Cardiac septum (tissue), 1 donor: ENCODE measurements around the gene PUSL1. TPM values are rescaled to one million over a fixed set of nuclear protein-coding genes. Genes with fewer than 3 reads are reported as not detected.

Experiments
- DNase-seq: peaks from one replicate; pipeline ENCODE4 v3.0.0-alpha.2; 2020; ENCODE audit warnings: low spot score
- intact Hi-C: fragments of 100-400 bp; cut with DNase I; formaldehyde crosslinking; loops from one replicate; pipeline ENCODE4 v1.14.0; 2022
- long read RNA-seq: library from polyadenylated mRNA; unstranded; transcript quantifications from one replicate; pipeline ENCODE4 v2.0.0, GENCODE V29; 2021
- total RNA-seq: library from RNA; stranded (reverse); fragmentation: NEBNext Ultra II Directional; extraction: Animal tissue kit (Norgen Biotek cat#: 25700); gene quantifications from one replicate; pipeline ENCODE4 v1.2.1, GENCODE V29; 2021
- donor health status: DM: no; HTN: no; CAD: no.

PUSL1 gene
- 10.5 TPM for total RNA-seq
- long read RNA-seq, transcript PUSL1-201 (8 exons, 1,287 nt), result major isoform, 8 of 15 reads
- long read RNA-seq, partial matches to known transcripts, result 4 of 15 reads
- long read RNA-seq, other reads (novel, unspliced or antisense), result 3 of 15 reads

GRCh38 chr1:1307923-1308755, at the start of gene PUSL1, which contains the start of gene ACAP3:
Gene PUSL1 (plus strand): TSS chr1:1308597. CDS start chr1:1308644, 47 bp downstream.
Gene ACAP3 (minus strand): TSS chr1:1307930. CDS start chr1:1307815, 115 bp downstream.
- DNase-seq, result peak; percentile 93
- intact Hi-C loops, result loop anchor here (2.0 kb wide), 1 partner anchor 41 kb away; the partner anchor contains the start of gene DVL1

- DNase-seq, result no peak
- intact Hi-C loops, result no loop called here
Measured at GRCh38 chr1:1259119-1259488, 49.3 kb upstream of the PUSL1 start.

- intact Hi-C loops, result no loop called here
- no peak for DNase-seq
Measured at GRCh38 chr1:1259540-1259939, 48.9 kb upstream of the PUSL1 start.

- DNase-seq, result no peak
- intact Hi-C loops, result no loop called here
Measured at GRCh38 chr1:1259951-1260600, 48.3 kb upstream of the PUSL1 start.

- intact Hi-C loops, result no loop called here
- DNase-seq, result no peak
Measured at GRCh38 chr1:1260843-1261560, 47.4 kb upstream of the PUSL1 start.

- intact Hi-C loops, result no loop called here
- no peak for DNase-seq
Measured at GRCh38 chr1:1262071-1262470, 46.3 kb upstream of the PUSL1 start.

GRCh38 chr1:1262758-1263157, 45.6 kb upstream of the PUSL1 start:
- no peak for DNase-seq
- intact Hi-C loops, result no loop called here

- no peak for DNase-seq
- intact Hi-C loops, result no loop called here
Measured at GRCh38 chr1:1264026-1264425, 44.4 kb upstream of the PUSL1 start.

- intact Hi-C loops, result no loop called here
- no peak for DNase-seq
Measured at GRCh38 chr1:1264868-1265272, 43.5 kb upstream of the PUSL1 start.

- DNase-seq, result no peak
- intact Hi-C loops, result no loop called here
Measured at GRCh38 chr1:1267488-1268283, 40.7 kb upstream of the PUSL1 start.

GRCh38 chr1:1268284-1268682, 40.1 kb upstream of the PUSL1 start:
- DNase-seq, result no peak
- intact Hi-C loops, result no loop called here

- intact Hi-C loops, result no loop called here
- DNase-seq, result no peak
Measured at GRCh38 chr1:1270813-1271212, 37.6 kb upstream of the PUSL1 start.

GRCh38 chr1:1272341-1273208, 35.8 kb upstream of the PUSL1 start:
- intact Hi-C loops, result loop anchor here (1.0 kb wide), 1 partner anchor 41 kb away; no protein-coding TSS in a partner anchor
- DNase-seq, result no peak

GRCh38 chr1:1273209-1273511, 35.2 kb upstream of the PUSL1 start:
- DNase-seq, result no peak
- intact Hi-C loops, result loop anchor here (1.0 kb wide), 1 partner anchor 42 kb away; no protein-coding TSS in a partner anchor

- peak; percentile 97 for DNase-seq
- intact Hi-C loops, result loop anchor here (1.0 kb wide), 1 partner anchor 42 kb away; no protein-coding TSS in a partner anchor
Measured at GRCh38 chr1:1273512-1274298, 34.7 kb upstream of the PUSL1 start, which contains the start of gene UBE2J2. Gene UBE2J2 (minus strand): TSS chr1:1273854. CDS start chr1:1267992, 5,862 bp downstream.

- intact Hi-C loops, result no loop called here
- peak; percentile 74 for DNase-seq
Measured at GRCh38 chr1:1274299-1274930, 34.0 kb upstream of the PUSL1 start.

- intact Hi-C loops, result no loop called here
- DNase-seq, result no peak
Measured at GRCh38 chr1:1274931-1275431, 33.4 kb upstream of the PUSL1 start.
